Activated naive CD8-positive, alpha-beta T cell treated with anti-CD3 and anti-CD28 coated beads for 36 hours (primary cell): ENCODE measurements around the gene NANOS2. TPM values are rescaled to one million over a fixed set of nuclear protein-coding genes. Genes with fewer than 3 reads are reported as not detected.

Experiments used
- DNase-seq: peaks from one replicate; pipeline ENCODE4 v3.0.0; 2021
- H3K27ac Mint-ChIP-seq: one replicate; pipeline ENCODE4 v1.8.0; 2022; ENCODE audit warnings: mild to moderate bottlenecking, moderate library complexity, mixed read lengths
- H3K27me3 Mint-ChIP-seq: one replicate; pipeline ENCODE4 v1.8.0; 2022; ENCODE audit warnings: mild to moderate bottlenecking, mixed read lengths
- H3K36me3 Mint-ChIP-seq: one replicate; pipeline ENCODE4 v1.8.0; 2021; ENCODE audit warnings: mild to moderate bottlenecking, mixed read lengths
- H3K4me1 Mint-ChIP-seq: one replicate; pipeline ENCODE4 v1.8.0; 2021; ENCODE audit warnings: mixed read lengths
- H3K4me3 Mint-ChIP-seq: one replicate; pipeline ENCODE4 v1.8.0; 2022; ENCODE audit warnings: mild to moderate bottlenecking, moderate library complexity, mixed read lengths
- H3K9me3 Mint-ChIP-seq: one replicate; pipeline ENCODE4 v1.8.0; 2022; ENCODE audit warnings: mixed read lengths
- total RNA-seq, 2 experiments: library from RNA; stranded (reverse); gene quantifications; one replicate each; pipeline ENCODE4 v1.2.3, GENCODE V29; 2021

NANOS2 gene
- total RNA-seq, 2 experiments from 2014 or later = not detected

DNA sequence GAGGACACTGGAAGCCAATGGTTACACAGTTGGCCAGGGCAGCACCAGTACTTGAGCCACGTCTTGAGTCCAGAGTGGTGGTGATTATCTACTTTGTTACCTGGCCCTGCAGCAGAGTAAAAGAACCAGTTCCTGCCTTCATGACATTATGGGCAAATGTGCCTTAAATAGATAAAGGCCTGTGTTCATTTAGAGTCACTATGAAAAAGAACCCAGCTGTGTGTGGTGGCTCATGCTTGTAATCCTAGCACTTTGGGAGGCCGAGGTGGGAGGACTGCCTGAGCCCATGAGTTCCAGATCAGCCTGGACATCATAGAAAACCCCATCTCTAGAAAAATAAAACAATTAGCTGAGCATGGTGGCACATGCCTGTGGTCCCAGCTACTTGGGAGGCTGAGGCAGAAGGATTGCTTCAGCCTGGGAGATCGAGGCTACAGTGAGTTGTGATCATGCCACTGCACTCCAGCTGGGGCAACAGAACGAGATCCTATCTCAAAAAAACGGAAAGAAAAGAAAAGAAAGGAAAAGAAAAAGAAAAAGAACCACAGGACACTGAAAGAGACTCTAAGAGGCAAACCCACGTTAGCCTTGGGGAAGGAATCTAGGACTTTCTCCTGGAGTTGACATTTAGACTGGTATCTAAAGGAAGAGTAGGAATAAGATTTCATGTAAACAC lies 25.2 kb downstream of the NANOS2 start:
- H3K27me3 Mint-ChIP-seq = no peaks in the 10 kb centered on the region
- peaks cover 6% of the 10 kb centered on the region for H3K4me1 Mint-ChIP-seq
- H3K27ac Mint-ChIP-seq = no peak overlapping the region
- H3K9me3 Mint-ChIP-seq = no peaks in the 10 kb centered on the region
- no peaks in the 10 kb centered on the region for H3K36me3 Mint-ChIP-seq
- DNase-seq = no peak
- H3K4me3 Mint-ChIP-seq = no peak overlapping the region

- Mint-ChIP-seq H3K36me3 (peaks cover 3% of the 10 kb centered on the region), H3K4me1 (peaks cover 12% of the 10 kb centered on the region), H3K27me3 (no peaks in the 10 kb centered on the region), H3K9me3 (no peaks in the 10 kb centered on the region), H3K4me3 (peak overlapping the region; percentile 91), H3K27ac (peak overlapping the region; percentile 93)
- DNase-seq = no peak
Measured at GRCh38 chr19:45887200-45887710, 27.3 kb downstream of the NANOS2 start.

- Mint-ChIP-seq H3K4me3 (peak overlapping the region; percentile 91), H3K36me3 (peaks cover 3% of the 10 kb centered on the region), H3K9me3 (no peaks in the 10 kb centered on the region), H3K27ac (peak overlapping the region; percentile 93), H3K27me3 (no peaks in the 10 kb centered on the region), H3K4me1 (peaks cover 16% of the 10 kb centered on the region)
- peak; percentile 89 for DNase-seq
Measured at GRCh38 chr19:45886427-45887199, 28.0 kb downstream of the NANOS2 start.

DNA sequence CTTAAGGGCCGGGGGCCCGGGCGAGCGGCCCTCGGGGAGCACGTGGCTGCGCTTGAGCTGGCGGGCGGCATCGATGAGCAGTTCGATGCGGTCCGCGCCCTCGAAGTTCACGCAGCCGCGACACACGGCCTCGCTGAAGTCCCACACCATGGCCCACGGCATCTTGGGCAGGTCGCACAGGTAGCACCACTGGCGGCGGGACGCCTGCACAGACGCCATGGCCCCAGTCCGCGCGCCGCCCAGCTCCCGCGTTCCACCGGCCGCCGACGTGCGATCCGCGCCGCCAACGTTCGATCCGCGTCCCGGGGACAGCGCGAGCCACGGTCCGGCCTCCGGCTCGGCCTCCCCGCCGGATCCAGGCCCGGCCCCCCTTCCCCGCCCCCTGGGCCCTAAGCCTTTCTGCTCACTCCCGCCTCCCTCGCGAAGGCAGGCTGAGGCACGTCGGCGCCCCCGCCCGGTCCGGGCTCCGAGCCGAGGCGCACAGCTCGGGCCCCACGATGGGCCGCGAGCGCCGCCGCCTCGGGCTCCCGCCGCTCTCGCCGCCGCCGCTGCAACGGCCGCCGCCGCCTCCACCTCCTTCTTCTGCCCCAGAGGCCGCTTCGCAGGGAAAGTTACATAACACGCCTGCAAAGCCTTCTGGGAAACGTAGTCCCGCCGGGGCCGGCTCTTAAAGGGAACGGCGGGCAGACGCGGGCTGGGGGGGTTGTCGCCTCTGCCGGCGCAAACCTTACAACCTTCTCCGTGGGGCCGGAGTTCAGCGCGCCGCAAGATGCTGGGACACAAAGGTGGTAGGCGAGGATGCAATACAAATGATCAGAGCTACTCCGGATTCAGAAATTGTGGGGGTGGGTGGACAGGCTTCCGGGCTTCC lies 28.8 kb downstream of the NANOS2 start, which contains the start of gene IRF2BP1:
TSS of gene IRF2BP1 (minus strand) at position 586 of the 871 bp plus-strand sequence. CDS start at position 219, 367 bp downstream.
- H3K27me3 Mint-ChIP-seq = no peaks in the 10 kb centered on the region
- peak; percentile 89 for DNase-seq
- H3K4me1 Mint-ChIP-seq = peaks cover 21% of the 10 kb centered on the region
- peak within 1 kb of the TSS; percentile 91 for H3K4me3 Mint-ChIP-seq
- H3K27ac Mint-ChIP-seq = peak within 1 kb of the TSS; percentile 93
- H3K36me3 Mint-ChIP-seq = peaks cover 3% of the 10 kb centered on the region
- no peaks in the 10 kb centered on the region for H3K9me3 Mint-ChIP-seq

GRCh38 chr19:45884682-45885555 lies 29.7 kb downstream of the NANOS2 start:
- Mint-ChIP-seq H3K4me1 (peaks cover 21% of the 10 kb centered on the region), H3K36me3 (peaks cover 3% of the 10 kb centered on the region), H3K9me3 (no peaks in the 10 kb centered on the region), H3K27ac (no peak overlapping the region), H3K4me3 (peak overlapping the region; percentile 71), H3K27me3 (no peaks in the 10 kb centered on the region)
- peak; percentile 72 for DNase-seq

DNA sequence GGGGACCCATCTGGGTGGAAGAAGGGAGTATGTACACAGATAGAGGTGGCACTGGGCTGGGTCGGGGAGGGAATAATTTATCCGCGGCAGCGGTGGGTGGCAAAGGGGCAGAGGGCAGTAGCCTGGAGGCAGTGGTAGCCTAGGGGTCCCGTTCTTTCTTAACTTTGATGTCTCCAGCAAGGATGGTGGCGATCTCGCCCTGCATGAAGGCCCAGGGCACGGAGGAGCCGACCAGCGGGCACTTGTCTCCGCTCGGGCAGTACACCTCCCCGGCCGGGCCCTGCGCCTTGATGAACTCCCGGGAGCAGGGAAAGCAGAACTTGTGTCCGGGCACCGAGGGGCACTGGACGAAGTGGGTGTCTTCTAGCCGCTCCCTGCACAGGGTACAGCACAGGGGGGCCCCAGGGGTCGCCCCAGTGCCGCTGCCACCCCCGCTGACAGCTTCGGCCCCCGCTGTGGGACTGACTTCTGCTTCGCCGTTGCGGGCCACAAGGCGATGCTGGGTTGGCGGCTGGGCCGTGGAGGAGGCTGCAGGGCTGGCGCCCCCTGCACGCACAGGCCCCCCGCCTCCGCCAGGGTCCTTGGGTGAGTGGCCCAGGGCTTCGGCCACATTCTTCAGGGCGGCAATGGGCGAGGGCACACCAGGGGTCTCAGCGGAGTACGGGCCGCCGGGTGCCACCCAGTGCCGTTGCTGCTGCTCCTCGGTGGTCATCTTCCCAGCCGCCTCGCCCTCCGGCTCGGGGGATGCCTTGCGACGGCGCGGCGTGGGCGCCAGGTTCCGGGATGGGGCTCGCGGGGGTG lies 30.5 kb downstream of the NANOS2 start:
- no peak overlapping the region for H3K27ac Mint-ChIP-seq
- no peaks in the 10 kb centered on the region for H3K27me3 Mint-ChIP-seq
- peaks cover 21% of the 10 kb centered on the region for H3K4me1 Mint-ChIP-seq
- peaks cover 3% of the 10 kb centered on the region for H3K36me3 Mint-ChIP-seq
- H3K4me3 Mint-ChIP-seq = peak overlapping the region; percentile 78
- DNase-seq = no peak
- H3K9me3 Mint-ChIP-seq = no peaks in the 10 kb centered on the region

GRCh38 chr19:45883586-45883880 lies 31.0 kb downstream of the NANOS2 start:
- no peaks in the 10 kb centered on the region for H3K9me3 Mint-ChIP-seq
- peak overlapping the region; percentile 49 for H3K27ac Mint-ChIP-seq
- no peaks in the 10 kb centered on the region for H3K27me3 Mint-ChIP-seq
- peaks cover 21% of the 10 kb centered on the region for H3K4me1 Mint-ChIP-seq
- peaks cover 3% of the 10 kb centered on the region for H3K36me3 Mint-ChIP-seq
- no peak for DNase-seq
- H3K4me3 Mint-ChIP-seq = peak overlapping the region; percentile 78

DNA sequence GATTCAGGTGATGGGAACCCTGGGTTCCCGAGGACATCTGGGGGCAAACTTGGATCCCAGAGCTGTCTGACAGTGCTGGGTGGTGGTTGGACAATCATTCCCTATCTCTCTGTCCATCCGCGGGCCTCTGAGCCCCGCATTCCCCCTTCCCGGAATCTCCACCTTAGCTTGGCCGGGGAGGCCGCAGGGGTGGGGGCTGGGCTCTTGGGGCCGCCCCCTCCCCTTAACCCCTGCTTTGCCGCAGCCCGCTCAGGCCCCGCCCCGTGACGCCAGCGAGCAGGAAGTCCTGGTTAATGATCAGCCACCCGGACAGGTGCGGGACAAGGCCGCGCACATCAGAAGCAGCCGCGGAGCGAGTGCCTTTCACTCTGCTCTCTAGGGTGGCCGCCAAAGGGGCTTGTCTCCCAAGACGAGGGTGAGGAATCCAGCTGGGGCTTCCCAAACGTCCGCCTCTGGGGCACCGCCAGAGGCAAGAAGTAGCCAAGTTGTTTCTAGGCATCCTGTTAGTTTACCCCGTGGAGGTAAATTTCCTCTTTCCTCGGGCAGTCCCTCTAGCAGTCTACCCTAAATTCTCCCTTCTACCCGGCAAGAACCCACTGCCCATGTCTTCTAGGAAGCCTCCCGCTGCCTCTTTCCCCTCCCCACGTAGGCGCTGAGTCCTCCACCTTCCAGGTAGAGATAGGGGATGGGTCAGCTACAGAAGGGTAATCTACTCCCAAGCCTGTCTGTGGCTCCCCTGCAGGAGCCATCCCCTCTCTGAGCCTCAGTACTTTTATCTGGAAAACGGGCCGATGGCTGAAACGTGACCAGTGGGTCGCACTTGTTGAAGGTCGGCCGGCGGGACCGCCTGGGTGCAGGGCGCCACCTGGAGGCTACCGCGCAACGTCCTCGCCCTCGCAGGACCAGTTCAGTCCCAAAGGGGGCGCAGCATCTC lies 31.7 kb downstream of the NANOS2 start:
- Mint-ChIP-seq H3K27me3 (peaks cover 2% of the 10 kb centered on the region), H3K36me3 (peaks cover 3% of the 10 kb centered on the region), H3K4me1 (peaks cover 21% of the 10 kb centered on the region), H3K27ac (peak overlapping the region; percentile 49), H3K4me3 (peak overlapping the region; percentile 78), H3K9me3 (no peaks in the 10 kb centered on the region)
- DNase-seq = peak; percentile 85

DNA sequence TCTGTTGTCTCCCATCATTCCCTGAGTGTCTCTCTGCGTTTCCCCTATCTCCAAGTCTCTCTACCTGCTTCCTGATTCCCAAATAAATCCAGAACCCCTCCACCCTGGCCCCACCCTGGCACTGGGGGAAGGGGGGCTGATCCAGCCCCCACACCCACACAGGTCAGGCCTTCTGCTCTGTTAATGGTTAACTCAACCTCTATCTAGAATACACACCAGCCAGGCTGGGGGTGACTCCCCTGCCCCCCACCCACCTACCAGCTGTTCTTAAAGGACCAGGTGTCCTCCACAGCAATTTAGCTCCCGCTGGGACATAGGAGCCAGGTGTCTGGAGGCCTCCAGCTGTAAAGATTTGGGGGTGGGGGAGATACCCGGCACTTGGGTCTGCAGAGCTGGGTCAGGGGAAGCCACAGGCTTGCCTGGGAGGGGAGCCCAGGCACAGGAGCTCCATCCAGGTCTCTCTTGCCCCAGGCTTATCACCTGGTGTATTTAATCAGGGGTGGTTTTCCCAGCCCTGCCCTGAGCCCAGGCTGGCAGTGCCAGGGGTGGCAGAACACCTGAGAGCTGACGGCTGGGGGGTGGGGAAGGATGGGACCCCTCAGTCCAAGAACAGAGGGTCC lies 32.6 kb downstream of the NANOS2 start:
- H3K27me3 Mint-ChIP-seq = peaks cover 8% of the 10 kb centered on the region
- DNase-seq = no peak
- H3K4me3 Mint-ChIP-seq = peak overlapping the region; percentile 2
- H3K36me3 Mint-ChIP-seq = peaks cover 3% of the 10 kb centered on the region
- no peaks in the 10 kb centered on the region for H3K9me3 Mint-ChIP-seq
- H3K4me1 Mint-ChIP-seq = peaks cover 24% of the 10 kb centered on the region
- no peak overlapping the region for H3K27ac Mint-ChIP-seq

DNA sequence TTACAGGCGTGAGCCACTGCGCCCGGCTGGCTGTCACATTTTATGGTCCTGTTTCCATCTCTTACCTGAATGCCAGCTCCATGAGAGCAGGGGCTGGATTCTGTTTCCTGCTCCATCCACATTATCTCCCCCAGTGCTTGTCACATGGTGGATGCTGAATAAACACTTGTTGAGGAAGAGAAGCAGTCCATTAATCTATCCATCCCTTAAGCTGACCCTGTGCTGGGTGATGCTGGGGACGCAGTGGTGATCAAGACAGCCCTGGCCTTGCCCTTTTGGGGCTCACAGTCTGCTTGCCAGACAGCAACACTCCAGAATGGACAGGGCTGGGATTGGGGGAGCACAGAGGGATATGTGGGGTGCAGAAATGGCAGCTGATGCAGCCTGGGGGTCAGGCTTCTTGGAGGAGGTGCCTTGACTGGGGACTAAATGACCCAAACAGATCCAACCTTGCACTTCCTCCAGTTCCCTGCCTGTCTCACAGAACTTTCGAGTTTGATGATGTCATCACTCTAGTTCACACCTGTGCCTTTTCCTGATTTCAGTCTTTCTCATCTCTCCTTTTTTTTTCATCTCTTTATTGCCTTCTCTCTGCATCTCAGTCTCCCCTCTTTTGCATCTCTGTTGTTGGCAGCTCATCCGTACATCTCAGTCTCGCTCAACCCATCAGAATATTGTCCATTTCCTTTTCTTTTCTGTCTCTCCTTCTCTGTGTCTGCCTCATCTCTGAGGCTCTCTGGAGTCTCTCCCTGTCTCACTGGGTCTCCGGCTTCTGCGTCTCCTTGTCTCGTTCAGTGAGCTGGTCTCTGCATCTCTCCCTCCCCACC lies 33.3 kb downstream of the NANOS2 start:
- Mint-ChIP-seq H3K4me1 (peaks cover 25% of the 10 kb centered on the region), H3K9me3 (no peaks in the 10 kb centered on the region), H3K36me3 (peaks cover 3% of the 10 kb centered on the region), H3K4me3 (peak overlapping the region; percentile 2), H3K27ac (no peak overlapping the region), H3K27me3 (peaks cover 10% of the 10 kb centered on the region)
- DNase-seq = no peak

GRCh38 chr19:45879971-45880370 lies 34.6 kb downstream of the NANOS2 start:
- Mint-ChIP-seq H3K4me1 (peaks cover 29% of the 10 kb centered on the region), H3K9me3 (no peaks in the 10 kb centered on the region), H3K4me3 (no peak overlapping the region), H3K27ac (no peak overlapping the region), H3K36me3 (peaks cover 3% of the 10 kb centered on the region), H3K27me3 (peaks cover 23% of the 10 kb centered on the region)
- DNase-seq = no peak

DNA sequence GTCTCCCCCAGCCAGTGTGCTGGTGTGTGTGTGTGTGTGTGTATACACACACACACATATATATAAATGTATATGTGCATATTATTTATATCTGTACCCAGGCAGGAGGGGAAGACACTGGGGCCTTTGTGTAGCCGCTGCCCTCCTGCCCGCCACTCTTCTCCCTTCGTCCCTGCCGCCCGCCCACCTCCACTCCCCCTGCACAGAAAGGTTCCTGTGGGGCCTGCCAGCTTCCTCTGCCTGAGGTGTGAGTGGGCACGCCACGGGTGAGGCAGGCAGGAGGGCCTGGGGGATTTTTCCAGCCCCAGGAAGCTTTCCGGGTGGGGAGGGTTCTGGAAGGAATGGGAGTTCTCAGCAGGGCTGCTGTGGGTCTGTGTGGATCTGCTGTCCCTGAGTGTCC lies 35.5 kb downstream of the NANOS2 start:
- Mint-ChIP-seq H3K36me3 (peaks cover 3% of the 10 kb centered on the region), H3K4me3 (no peak overlapping the region), H3K4me1 (peaks cover 29% of the 10 kb centered on the region), H3K27ac (no peak overlapping the region), H3K9me3 (no peaks in the 10 kb centered on the region), H3K27me3 (peaks cover 23% of the 10 kb centered on the region)
- DNase-seq = no peak
